HG03196 (cell line): Measurements from ENCODE around the gene UBE2N.
A peak's percentile ranks its signal among the peaks of the same experiment; 100 is the strongest.
"Not testable (repeated sequence)": the region's sequence is repeated elsewhere in the genome, so short reads cannot be mapped to it uniquely, and the experiment has no call there.

Source experiments
- ATAC-seq: cut with Tn5 transposase; IDR thresholded peaks from one replicate; pipeline ENCODE4 v1.9.1; 2021; ENCODE audit not compliant: unreplicated experiment

UBE2N gene

DNA sequence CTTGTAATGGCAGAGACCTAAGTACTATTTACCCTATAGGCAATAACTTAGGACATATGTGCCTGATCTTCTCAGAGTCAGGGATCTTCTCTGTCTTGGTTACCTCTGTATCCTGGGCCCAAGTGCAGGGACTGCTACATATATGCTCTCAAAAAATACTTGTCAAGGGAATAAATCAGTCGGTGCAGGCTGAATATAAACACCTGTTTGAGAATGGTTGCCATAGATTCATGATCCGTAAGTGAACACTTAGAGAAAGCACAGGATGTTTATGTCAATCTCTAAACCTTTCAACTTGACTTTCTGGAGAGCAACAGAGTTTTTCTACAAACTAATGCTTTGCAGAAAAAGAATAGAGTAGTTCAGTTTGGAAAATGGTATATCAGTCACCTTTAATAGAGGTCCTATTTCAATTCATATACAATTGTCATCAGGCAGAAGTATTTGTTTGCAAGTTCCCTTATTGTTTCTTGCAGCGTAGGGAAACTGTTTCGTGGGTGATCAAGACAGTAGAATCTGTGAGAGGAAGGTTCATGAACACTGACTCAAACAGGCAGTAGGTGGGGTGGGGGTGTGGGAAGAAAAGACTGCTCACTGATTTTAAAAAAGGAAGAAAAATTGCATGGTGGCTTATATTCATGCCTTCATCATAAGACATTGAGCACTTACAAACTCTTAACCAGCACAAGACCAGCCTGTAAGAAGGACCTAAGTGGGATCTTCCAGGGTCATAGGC, 6.0 kb upstream of the UBE2N start:
- ATAC-seq, result no peak

DNA sequence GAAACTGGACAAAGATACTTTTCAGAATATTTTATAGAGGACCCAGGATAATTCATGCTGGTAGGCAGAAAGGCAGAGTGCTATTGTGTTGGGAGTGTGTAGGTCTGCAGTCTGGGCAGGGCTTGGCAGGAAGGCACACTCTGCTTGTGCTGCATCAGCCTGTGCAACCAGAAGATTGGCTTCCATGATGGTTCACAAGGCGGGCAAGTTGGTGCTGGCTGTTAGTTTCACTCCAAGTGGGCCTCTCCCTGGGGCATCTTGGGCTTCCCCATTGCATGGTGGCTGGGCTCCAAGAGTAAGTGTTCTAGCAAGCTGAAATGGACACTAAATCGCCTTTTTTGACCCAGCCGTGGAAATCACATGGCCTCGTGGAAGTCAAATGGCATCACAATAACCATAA, 1.8 kb upstream of the UBE2N start:
- no peak for ATAC-seq

DNA sequence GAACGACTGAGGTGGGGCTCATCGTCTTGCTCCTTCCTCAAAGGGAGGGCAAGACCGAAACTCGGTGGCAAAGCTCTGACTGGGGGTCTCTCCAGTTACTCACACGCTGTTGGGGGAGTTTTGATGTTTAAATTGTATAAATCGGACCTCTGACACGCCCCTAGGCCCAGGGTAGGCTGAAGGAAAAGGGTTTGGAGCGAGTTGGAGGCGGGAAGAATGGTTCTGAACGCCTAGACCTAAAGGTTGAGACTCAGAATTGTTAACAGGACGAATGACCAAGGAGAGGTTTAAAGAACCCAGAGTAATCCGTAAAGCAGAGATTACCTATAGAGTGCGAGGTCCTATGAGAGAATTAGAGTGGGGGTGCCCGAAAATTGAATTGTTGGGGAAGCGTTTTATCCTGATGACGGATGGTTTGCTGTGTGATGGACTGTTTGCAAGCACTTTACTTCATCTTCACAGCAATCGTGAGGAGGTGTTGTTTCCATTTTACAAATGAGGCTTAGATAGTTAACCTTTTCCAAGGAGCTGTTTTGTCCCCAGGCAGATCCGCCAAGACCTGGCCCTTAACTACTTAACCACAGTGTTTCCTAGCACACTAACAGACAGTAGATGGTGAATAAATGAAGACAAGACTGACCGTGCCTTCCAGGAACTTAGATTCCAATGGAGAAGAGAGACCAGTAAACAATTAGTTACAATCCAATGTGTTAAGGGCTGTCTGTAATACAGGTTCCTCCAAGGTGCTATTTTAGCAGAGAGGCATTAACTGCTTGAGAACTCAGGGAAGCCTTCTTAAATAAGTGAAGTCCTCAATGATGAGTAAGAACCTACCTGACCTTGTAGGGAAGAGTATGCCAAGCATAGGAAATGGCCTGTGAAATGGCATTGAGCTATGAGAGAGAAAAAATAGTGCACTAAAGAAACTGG, 929 bp upstream of the UBE2N start:
- no peak for ATAC-seq

DNA sequence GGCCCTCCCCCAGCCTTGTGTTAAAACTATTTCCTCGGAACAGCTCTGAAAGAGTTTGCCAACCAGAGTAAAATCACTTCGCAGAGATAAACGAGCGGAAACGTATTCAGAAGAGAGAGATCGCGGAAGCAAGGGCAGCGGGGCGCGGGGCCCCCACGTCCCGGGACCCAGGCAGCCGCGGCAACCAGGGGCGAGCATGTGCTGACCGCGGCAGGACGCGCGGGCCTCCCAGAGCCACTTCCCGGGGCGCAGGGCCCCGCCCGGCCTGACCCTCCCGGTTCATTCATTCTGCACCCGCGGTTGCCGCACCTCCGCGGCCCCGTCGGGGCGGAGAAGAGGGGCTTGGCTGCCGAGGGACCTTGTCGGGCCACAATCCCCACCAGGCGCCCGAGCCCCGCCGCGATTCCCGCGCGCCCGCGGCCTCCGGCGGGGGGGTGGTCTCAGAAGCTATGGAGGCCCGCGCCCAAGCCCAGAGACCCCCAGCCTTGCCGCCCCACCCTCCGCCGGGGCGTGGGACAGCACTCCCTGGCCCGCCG, 598 bp downstream of the UBE2N start:
- peak; percentile 9 for ATAC-seq

DNA sequence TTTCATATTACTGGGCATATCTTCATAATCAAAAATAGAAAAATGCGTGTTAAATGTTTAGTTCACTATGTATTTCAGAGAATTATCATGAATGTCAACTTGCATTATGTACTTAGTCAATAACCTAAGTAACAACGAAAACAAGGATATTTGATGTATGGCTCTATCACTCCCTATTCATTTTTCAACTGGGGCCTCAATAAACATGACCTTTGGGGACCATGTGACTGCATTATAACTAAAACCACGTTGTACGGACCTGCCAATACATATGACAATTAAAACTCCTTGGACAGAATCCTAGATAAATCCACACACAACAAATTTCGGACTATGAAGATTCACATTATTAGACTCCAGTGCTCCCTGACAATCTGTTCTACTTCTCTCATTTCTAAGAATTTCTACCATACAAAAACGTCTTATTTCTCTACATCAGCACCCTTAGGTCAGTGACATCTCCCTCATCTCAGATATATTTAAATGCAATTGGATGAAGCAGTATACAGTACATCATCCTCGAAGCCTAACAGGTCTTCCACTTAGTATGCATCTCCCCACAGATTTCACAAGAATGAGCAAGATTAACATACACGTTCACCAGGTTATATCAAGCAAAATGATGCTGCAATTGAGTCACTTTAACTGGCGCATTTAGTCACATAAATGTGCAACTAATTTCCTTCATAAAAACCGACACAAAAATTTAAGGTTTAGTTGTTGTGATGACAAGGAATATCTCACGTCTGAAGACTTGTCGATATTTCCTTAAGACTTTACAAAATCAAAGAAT, 1.5 kb downstream of the UBE2N start:
- no peak for ATAC-seq

DNA sequence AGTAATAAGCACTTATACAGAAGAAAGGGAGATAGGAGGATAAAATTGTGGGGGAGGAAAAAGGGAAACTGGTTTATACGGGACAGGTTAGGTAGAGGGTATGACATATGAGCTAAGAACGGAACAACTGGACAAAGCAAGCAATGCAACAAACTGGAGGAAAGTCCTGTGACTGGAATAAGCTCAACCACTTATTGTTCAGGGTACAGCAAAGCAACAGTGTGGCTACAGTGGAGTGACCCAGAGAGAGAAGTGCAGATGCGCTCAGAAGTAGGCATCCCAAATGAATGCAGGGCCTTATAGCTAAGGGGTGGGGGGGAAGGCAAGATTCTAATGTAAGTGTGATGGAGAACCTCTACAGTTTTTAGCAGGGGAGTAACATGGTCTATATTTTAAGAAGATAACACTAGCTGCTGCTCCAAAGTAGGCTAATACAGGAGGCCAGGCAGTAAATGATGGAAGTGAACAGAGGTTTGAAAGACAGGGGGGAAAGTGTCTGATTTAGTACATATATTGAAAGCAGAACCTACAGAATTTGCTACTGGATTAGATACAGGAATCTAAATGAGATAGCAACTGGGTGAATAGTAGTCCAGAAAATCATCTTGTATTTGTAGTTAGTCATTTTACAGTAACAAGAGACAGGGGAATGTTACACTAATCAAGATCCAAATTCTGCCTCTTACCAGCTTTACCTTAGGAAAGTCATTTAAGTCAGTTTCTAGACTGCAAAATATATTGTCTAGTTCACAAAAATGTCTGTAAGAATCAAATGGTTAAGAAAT, 3.3 kb downstream of the UBE2N start:
- ATAC-seq, result no peak

DNA sequence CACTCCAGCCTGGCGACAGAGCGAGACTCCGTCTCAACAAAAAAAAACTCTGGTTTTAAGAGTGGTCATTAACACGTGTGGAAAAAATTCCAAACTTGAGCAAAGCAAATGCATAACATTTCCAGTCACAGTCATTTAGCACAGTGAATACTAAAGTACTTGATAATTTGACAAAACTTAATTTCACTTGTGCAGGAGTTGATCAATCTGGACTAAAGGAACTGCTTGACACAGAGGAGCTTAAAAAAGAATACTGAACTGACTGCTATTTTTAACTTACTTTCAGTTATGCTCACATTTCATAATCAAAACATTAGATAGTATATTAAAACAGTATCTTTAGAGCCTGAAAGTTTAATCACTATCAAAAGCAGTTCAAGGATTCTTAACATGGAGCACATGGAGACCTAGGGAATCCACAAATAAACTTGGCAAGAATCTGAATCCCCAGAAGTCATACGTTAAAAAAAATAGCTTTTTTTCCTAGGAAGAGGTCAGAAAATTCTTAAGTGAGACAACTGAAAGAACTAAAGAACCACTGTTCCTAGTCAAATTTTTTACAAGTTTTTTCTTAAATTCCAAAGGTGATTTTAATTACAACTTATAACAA, 7.4 kb downstream of the UBE2N start:
- no peak for ATAC-seq

DNA sequence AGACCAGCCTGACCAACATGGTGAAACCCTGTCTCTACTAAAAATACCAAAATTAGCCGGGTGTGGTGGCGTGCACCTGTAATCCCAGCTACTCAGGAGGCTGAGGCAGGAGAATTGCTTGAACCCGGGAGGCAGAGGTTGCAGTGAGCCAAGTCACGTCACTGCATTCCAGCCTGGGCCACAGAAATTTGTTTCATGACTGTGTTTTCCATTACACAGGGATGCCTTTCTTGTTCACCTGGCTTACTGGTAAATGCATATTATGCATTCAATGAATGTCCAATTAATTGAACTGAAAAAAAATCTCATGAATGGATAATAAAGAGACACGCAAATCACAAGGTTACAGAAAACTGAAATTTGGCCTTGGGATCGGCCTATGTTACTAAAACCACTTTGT, 9.7 kb downstream of the UBE2N start:
- not testable (repeated sequence) for ATAC-seq

DNA sequence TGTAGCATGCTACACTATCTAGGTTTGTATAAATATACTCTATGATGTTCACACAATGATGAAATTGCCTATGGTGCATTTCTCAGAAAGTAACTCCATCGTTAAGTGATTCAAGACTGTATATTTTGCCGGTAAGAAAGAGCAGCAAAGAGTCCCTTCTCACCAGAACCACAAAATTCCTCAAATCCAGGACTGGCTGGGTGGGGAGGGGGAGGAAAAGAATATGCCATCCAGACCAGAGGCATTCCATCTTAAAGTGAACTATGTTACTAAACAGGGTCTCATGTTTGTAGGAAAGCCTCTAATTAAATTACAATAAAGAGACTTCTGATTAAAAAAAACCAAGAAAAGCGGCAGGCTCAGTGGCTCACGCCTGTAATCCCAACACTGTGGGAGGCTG, 11.5 kb downstream of the UBE2N start:
- no peak for ATAC-seq

DNA sequence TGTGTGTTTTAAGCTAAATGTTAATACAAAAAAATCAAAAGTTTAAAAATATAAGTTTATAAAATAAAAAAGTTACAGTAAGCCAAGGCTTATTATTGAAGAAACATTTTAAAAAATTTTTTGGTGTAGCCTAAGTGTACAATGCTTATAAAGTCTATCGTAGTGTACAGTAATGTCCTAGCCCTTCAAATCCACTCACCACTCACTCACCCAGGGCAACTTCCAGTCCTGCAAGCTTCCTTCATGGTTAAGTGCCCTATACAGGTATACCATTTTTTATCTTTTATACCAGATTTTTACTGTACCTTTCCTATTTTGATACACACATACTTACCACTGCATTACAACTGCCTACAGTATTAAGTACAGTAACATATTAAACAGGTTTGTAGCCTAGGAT, 11.9 kb downstream of the UBE2N start:
- ATAC-seq, result no peak

DNA sequence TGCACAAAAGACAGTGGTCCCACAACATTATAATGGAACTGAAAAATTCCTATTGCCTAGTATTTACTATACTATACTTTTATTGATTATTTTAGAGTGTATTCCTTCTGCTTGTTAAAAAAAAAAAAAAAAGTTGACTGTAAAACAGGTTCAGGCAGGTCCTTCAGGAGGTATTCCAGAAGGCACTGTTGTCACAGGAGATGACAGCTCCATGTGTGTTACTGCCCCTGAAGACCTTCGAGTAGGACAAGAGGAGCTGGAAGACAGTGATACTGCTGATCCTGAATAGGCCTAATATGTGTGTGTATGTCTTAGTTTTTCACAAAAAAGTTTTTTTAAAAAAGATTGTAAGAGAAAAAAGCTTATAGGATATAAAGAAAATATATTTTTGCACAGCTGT, 12.3 kb downstream of the UBE2N start:
- no peak for ATAC-seq

DNA sequence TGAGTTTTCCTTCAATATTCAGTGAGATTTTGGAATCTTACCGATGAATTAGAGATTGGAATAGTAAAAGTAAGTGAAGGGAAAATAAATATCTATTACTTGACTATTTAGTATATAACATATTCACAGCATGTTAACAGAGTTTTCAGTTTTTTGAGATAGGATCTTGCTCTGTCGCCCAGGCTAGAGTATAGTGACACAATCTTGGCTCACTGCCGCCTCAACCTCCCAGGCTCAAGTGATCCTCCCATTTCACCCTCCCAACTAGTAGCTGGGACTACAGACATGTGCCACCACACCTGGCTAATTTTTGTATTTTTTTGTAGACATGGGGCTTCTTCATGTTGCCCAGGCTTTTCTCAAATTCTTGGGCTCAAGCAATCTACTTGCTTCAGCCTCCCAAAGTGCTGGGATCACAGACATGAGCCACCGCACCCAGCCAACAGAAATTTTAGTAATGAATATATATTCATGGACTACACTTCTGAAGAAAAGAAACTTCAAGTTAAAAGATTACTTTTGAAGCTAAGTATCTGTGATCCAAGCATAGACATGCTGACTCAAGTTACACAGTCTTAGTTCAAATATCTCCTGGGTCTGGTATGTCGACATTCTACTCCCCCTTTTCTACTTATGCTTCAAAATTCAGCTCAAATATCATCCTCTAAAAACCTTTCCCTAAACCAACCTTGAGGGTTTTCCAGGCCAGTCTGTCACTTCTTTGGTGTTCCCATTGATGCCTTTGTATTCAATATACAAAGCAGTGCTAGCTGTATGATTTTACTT, 13.8 kb downstream of the UBE2N start:
- ATAC-seq, result no peak

DNA sequence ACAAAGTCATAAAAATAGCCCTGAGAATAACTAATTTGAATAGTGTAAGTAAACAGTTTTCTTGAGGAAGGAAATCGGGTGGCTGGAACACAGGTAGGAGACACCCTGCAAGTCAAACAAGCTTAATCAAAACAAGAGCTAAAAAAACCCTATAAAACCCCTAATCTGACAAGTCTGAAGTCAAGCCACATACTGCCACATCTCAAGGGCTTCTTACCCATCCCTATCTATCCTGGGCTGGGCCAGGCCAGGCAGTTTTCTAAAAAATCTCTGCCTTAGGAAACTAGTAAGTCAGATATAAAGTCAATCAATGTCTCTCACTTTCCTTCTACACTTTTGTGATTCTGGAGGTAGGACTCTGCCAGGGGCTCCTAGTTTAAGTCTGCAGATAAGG, 15.3 kb downstream of the UBE2N start:
- ATAC-seq, result no peak

DNA sequence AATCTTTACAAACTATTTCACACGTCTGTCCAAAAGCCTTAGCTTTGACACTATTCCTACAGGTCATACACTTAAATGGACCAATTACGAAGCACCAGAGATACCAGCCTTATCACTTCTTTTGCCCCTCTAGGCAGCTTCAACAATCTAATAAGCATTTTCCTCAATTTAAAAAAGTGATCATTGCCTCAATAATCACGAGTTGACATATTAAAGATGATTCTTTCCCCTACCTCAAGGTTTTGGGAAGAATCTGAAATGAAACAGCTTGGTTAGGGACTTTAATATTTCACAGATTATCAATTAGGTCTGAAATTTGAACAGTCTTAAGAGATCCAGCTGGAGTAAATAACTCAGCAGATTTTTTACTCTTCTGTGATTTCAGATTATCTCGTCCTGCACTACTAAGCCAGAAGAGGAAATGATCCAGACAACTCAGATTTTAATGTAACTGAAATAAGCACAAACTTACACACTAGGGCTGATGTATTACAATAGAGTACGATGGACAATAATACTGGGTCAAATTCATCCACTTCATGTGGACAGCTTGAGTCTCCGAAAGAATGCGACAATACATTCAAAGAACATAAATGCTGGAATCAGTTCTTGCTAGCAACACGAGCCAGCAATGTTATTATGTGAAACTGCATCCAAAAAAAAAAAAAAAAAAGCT, 15.9 kb downstream of the UBE2N start:
- ATAC-seq, result no peak

DNA sequence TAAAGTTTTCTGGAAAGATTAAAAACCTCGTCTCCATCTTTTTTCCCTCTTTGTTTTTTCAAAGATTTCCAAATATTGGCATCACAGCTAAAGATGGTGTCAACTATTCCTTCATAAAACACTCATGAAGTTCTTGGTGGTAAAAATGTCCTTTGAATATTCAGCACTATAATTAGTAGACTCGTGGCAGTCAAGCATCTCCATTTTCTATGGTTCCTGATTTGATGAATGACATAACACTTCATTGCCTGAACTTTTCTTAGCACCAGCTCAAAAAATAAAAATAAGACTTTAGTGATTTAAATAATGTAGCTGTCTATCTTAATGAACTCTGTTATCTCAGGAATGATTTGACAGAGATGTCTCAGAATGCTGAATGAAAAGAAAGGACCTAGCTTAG, 19.7 kb downstream of the UBE2N start:
- no peak for ATAC-seq

DNA sequence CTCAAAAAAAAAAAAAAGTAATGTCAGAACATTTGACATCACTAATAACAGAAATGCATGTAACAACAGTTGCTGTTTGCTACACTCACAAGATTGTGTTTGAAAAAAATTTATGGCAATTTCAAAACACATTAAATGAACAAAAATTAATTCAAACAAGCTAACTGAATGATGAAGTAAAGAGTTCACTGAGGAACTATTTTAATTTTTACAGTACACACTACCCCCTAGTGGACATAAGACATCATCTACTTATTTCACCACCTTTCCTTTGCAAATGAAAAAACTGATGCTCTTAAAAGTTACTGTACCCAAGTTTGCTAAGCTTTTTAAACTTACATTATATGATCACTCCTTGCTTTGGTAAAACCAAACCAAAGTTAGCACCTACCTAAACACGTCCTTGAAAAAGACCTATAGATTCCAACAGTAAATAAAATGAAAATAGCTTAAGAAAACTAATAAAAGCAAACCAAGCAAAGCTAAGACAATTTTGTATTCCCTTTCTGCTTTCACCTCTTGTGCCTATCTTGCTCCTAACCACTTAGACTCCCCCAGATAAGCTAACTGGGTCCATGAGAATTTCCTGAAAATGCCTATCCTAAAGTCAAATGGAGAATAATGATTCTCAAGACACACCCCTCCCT, 22.2 kb downstream of the UBE2N start:
- no peak for ATAC-seq

DNA sequence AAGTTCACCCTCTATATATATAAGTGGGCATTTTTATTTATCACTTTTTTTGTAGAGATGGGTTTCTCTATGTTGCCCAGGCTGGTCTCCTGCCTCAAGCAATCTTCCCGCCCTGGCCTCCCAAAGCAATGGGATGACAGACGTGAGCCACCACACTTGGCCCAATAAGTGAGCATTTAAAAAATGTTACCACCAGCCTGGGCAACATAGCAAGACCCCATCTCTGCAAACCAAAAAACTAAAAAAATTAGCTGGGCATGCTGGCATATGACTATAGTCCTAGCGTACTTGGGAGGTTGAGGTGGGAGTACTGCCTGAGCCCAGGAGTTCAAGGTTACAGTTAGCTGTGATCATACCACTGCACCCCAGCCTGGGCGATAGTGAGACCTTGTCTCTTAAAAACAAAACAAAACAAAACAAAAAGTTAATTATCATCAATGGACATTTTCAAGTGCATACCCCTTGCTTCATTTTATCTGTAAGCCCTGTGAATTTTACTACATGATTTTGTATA, 23.7 kb downstream of the UBE2N start:
- no peak for ATAC-seq
